Measurements from ENCODE around the gene RENBP.

- TF ChIP-seq CTCF (conservative IDR thresholded peaks at IDR 0.05) = no peak
- no peak for TF ChIP-seq ZFX (IDR thresholded peaks at IDR 0.05)
Observed at GRCh38 chrX:153925739-153926551, 18.5 kb downstream of the RENBP start, which contains the start of gene ARHGAP4.
